Measurements from ENCODE around the gene RBFOX2.

RBFOX2 gene

DNA sequence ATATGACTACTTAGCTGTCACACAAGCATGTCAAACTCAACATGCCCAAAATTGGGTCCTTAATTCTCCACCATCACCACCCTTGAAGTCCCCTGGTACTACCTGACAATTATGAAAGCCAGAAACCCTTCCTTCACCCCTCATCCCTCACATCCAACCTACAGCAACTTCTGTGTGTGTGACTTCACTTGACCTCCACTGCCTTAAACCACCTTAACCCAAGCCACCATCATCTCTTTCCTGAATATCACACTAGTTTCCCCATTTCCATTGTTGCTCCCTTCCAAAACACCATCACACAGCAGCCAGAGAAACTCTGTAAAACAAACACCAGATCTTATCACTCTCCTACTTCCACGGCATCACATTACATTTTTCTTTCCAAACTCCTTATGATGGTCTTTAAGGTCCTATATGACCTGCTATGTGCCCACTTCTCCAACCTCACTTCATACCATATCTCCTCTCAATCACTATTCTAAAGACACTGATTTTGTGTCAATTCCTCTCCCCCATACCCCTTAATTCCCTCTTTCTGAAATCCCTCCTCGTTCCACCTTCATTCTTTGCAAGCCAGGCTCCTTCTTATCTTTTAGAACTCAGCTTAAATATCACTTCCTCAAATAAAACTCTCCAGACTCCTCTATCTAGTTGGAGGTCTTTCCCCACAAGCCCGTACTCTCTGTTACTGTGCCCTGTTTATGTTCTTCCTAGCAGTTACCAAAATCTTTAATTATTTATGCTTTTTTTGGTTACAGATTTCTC lies 124.9 kb downstream of the RBFOX2 start:
- FAIRE-seq (no peak), DNase-seq (ENCODE audit: low spot score) (no peak)

DNA sequence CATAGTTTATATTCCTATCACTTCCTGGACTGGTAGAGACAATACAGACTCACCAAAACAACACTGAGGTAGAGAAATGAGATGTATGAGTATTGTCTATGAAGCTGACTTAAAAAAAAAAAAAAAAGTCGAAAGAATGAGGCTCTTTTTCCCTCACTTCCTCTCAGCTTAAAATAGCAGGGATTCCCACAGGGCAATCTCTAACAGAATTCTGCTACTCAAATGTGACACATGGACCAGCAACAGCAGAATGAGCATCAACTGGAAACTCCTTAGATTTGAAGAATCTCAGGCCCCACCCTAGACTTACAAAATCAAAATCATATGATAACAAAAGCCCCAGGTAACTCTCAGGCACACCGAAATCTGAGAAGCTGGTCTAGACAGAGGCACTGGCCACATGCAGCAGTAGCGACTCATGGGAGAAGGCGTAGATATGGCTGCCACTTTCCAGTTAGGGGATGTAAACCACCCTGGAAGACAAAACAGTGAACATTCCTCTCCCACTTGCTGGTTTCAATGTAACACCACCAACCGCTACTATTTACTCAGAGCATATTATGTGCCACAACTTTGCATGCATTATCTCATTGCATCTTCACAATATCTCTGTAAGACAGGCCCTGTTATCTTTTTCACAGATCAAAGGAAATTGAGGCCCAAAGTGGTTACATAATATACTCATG lies 128.0 kb downstream of the RBFOX2 start:
- DNase-seq (ENCODE audit: low spot score) (no peak), FAIRE-seq (no peak)

DNA sequence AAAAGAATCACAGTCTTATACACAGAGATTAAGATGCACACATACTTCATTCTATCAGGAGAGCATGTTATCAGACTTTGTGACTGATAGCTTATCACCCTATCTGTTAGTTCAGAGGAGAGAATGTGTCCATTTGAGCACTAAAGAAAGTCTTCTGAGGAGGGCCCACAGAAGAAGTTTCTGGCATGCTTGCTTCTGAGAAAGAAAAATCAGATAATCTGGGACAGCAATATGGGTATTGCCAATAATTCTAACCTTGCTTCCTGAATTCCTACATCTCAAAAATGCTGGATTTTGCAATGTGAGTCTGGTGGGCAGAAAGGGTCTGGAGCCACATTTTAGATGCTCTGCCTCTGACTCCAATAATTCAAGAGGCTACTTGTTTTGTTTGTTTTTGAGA lies 128.9 kb downstream of the RBFOX2 start:
- FAIRE-seq = no peak

DNA sequence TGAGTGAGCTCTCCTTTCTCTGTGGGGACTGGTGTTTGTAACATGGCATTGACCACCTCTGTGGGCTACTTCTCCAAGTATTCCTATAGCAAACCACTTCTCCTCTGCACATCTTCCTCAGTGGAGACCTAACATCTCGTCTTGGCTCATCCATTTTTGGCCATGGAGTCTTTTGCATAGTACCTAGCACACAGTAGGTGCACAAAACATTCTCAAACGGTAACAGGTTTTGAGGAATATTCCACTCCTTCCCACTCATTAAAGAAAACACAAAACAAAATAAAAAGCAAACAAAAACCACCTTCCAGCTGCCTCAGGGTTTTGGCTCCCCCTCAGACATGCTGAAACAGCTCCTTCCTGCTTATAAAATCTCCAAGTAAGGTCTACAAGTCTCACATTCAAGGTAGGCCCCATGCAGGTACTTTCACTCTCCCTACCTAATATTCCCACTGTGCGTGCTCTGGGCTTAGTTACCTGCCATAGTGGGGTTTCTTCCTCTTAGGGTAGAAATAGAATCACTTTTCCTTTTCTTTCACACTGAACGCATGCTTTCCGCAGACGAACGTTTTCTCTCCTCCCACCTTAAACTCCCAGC lies 132.4 kb downstream of the RBFOX2 start:
- FAIRE-seq (no peak), DNase-seq (ENCODE audit: low spot score) (no peak)

More for the DNA sequence above, 128.9 kb downstream of the RBFOX2 start:
- DNase-seq (ENCODE audit: low spot score) = no peak

DNA sequence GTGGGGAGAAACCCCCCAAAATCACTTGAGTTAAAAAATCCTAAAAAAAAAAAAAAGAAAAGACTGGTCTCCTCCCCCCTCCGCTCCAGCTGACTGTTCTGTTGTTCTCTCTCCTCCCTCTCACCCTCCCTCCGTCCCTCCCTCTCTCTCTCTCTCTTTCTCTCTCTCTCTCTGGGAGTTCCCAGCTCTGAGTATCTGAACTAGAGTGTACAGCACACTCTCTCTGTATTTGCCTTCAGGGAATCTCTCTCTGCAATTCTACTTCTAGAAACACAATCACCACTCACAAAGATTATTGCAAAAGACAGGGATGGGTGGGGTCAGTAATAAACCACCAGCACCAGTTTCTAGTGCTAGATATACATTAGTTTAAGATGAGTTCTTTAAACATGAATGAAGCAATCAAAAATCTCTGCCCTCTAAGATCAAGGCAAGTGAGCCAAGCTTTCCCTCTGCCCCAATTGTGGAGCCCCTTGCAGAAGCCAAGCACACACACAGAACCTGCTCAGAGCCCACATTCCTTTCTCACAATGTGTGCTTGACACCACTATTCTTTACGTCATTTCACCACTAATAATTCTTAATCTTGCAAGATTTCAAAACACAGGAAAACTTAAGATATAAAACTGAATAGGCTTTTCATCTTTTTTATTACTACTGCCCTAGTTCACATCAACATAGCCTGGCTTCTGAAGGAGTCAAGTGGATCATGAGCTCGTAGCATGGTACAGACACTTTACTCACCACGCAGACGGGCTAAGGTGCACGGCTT lies 133.5 kb downstream of the RBFOX2 start:
- DNase-seq (ENCODE audit: low spot score) (no peak), FAIRE-seq (no peak)

DNA sequence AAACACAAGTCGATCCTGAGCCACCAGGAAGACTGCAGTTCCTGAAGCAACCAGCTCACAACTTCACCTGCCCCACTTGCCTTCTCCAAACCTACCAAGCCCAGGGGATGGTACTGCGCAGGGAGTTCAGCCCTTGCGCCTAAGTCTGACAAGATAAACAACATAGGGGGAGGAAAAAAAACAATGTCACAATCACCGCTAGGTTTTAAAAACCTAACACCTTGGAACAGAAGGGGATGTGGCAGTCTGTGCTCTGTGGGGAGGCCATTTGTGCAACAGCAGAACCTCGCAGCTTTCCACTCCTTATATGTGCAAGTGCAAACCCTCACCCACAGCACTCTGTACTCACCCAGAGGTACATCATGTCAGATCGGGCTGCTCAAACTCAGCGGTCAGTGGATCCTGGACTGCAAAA lies 134.2 kb downstream of the RBFOX2 start:
- no peak for FAIRE-seq
- no peak for DNase-seq (ENCODE audit: low spot score)

DNA sequence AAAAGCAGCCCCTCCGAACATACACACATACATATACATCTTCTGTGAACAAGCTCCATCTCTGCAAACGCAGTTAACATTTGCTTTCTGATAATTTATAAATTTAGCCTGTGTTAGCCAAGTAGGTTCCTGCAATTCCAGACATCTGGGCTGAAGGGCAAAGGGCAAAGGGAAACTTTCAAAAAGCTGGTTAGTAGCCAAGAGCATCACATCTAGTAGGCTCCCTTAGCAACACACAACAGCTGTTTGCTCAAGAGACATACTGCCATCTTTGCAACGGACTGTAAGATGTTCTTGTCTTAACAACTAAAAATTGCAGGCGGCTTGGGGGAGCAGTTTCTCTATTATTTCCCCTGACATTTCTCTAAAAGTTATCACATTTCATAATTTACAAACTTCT lies 134.9 kb downstream of the RBFOX2 start:
- DNase-seq (ENCODE audit: low spot score) = no peak

DNA sequence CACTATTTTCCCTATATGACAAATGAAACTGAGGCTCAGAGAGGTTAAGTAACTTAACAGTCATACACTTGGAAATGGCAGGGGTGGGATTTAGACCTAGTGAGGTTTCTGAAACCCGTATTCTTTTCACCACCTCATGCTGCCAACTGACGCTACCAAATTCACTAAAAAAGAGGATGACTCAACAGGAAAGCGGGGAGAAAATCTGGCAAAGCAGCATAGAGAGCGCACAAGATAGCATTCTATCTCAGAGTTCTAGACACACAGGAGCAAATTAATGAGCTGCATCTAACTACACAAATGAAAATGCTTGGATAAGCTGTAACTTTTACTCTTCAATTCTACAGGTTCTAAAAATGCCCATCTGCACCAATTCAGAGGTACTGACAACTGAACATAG lies 136.4 kb downstream of the RBFOX2 start:
- FAIRE-seq (no peak), DNase-seq (ENCODE audit: low spot score) (no peak)

More for the DNA sequence above, 134.9 kb downstream of the RBFOX2 start:
- FAIRE-seq = no peak

DNA sequence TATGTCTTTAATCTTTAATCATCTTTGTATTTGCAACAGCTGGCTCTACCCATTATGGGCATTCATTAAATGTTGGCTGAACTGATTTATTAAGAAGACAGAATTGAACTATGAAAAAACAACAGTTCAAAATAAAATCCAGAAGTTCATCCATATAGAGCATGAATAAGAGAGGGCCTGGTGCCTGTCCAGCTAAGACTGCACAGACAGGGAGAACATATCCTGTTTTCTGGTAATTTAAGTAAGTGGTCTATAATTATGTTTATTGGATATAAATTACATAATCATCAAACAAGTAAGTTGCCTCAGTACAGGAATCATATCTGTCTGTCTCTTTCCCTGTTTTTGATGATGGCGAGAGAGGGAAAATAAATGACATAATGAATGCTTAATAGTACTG lies 137.2 kb downstream of the RBFOX2 start:
- FAIRE-seq (no peak), DNase-seq (ENCODE audit: low spot score) (no peak)

DNA sequence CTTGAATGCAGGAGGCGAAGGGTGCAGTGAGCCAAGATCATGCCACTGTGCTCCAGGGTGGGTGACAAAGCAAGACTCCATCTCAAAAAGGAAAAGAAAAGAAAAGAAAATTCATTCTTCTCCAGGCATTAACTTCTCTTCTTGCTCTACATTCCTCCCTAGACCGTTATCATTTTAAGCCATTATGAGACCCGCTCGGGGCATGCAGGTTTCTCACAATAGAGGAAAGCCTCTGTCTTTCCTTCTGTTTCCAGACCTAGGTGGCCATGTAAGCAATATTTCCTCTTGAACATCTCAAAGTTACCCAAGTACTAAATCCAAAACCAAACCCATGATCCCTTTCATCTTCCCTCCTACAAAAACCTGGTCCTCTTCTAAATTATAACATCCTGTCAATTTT lies 139.6 kb downstream of the RBFOX2 start:
- no peak for DNase-seq (ENCODE audit: low spot score)
- no peak for FAIRE-seq

DNA sequence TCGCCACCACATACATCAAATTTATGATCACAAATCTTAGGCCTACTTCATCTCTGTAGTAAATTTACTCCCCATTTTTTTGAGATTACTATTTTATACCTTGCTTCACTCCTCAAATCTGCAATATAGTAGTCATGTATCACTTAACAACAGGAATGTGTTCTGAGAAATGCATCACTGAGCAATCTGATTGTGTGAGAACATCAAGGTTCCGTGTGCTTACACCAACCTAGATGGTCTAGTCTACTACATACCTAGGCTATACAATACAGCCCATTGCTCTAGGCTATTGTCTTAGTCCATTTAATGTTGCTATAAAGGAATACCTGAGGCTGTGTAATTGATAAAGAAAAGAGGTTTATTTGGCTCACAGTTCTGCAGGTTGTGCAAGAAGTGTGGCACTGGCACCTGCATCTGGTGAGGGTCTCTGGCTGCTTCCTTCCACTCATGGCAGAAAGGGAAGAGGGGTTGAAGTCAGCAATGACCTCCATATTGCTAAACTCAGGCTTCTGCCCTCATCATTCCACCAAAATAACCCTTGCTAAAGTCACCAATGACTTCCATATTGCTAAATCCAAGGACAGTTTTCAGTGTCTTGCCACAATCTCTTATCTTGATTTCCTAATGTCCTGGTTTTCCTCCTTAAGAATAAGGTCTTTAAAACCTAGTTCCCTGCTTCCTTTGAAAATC lies 140.3 kb downstream of the RBFOX2 start:
- FAIRE-seq (no peak), DNase-seq (ENCODE audit: low spot score) (peak; percentile 23)

DNA sequence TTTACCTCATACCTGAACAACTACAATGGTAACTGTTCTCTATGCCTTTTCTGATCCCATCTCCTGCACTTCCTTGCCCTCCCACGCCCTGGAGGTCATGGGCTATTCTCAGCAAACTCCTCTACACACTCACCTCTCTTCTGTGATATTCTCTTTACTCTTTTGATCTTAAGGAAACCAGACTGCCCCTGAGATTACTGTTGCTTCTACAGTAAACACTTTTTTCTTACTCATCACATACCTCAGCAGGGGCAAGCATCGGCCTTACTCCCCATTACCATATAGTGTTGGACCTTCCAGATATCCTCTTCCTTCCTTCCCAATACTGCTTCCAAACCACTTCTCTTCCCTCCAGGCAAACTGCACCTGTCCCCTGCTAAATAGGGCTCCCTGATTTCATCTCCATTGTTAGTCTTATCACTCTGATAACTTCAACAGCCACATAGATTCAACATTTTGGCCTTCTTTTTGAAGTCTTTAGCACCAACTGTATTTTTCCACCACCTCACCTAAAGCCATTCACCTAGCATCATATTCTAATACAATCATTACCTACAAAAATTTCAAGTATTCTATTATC lies 141.2 kb downstream of the RBFOX2 start:
- FAIRE-seq = no peak
- no peak for DNase-seq (ENCODE audit: low spot score)

DNA sequence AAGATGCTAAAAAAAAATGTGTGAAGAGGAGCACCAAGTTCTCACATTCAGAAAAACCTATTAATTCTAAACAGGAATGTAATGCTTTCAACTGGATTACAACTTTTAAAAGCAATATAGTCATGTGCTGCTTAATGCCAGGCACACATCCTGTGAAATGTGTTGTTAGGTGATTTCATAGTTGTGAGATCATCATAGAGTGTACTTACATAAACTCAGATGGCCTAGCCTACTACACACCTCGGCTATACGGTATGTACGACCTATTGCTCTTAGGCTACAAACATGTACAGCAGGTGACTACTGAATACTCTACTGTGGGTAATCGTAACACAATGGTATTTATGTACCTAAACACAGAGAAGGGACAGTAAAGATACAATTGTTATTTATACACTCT lies 142.3 kb downstream of the RBFOX2 start:
- DNase-seq (ENCODE audit: low spot score) (no peak), FAIRE-seq (no peak)

DNA sequence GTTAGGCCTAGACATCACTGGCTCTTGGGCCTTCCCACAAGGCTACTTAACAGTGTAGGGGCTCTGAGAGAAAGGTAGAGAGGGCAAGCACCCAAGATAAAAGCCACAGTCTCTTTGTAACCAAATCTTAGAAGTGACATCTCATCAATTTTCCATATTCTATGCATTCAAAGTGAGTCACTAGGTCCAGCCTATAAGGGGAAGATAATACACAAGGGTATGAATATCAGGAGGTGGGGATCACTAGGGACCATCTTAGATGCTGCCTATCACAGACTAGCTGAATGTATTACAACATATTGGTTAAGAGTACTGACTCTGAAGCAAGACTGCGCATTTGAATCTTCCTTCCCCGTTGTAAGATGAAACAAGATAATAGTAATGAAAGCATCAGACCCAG lies 144.1 kb downstream of the RBFOX2 start:
- FAIRE-seq = no peak
- no peak for DNase-seq (ENCODE audit: low spot score)

DNA sequence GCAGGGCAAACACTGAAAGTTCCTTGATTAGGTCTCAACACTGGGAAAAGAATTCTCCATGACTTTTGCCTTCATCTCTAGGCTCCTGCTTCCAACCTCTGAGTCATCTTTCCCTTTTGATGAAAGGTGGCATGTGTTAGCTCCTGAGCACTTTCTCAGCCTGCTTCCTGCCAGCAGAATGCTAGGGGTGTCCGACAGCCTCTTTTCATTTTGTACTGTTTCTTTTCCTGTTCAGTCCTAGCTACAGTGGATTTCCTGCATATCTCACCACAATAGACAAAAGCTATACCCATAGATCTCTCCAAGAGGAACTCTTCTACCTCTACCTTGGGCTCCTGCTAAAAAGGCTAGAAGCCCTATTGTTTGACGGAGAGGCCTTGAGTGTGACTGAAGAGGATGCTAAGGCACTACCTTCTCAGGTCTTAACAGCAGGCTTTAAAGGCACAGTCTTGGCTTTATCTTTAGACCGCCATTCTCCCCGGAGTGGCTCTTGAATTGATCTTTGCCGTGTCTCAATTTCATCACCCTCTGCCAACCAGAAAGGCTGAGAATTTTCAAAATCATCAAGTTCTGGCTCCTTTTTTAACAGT lies 145.5 kb downstream of the RBFOX2 start:
- FAIRE-seq (no peak), DNase-seq (ENCODE audit: low spot score) (peak; percentile 15)

DNA sequence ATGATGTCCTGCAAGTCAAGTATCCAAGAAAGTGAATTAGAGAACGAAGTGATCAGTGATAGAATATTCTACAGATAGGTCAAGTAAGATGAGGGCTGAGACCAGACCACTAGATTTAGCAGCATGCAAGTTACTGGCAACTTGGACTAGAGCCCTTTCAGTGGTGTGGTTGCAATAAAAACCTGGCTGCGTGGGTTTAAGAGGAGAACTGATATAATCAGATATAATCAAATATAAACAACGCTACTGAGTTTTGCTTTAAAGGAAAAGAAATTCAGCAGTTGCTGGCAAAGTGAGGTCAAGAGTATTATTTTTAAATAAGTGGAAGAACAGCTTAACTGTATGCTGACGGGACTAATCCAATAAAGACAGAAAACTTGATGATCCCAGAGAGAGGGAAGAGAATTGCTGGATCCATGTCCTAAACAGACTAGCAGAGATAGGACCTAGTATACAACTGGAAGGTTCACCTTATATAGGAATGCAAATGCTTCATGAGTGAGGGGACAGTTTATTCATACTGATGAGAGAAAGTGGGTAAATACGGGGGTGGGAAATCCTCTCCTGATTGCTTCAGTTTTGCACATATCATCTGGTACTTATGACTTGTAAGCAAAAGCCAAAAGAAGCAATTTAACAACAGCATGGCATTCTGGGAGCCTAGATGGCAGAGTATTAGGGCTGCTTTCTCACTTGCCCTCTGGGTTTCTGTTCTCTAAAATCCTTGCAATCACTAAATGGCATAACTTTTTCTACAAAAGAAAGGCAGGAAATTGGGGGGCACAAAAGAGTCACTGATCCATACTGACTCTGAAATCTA lies 146.2 kb downstream of the RBFOX2 start:
- DNase-seq (ENCODE audit: low spot score) (no peak), FAIRE-seq (no peak)

DNA sequence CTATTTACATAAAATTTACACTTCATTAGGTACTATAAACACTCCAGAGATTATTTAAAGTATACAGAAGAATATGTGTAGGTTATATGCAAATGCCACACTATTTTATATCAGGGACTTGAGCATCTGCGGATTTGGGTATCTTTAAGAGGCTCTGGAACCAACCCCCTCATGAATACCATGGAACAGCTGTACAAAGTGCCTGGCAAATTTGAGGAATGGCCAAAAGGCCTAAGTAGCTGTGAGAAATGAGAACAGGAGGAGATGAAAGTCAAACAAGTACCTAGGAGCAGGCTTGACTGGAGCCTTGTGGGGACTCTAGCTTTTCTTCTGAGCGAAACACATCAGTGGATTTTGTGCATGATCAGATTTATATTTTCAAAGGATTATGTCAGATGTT lies 149.3 kb downstream of the RBFOX2 start:
- DNase-seq (ENCODE audit: low spot score) (no peak), FAIRE-seq (no peak)

DNA sequence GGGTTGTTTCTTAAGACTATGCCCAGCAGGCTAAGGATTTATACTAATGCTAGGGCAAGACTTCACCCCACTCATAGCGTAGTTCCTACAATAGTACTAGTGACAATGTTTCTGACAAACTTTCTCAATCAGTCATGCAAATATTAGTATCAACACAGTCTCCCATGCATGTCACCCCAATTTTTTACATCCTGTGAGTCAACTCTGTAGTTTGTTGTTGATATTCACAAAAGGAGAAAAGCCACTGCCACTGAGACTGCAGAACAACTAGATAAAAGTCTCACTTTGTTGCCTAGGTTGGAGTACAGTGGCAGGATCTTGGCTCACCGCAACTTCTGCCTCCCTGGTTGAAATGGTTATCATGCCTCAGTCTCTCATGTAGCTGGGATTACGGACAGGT lies 155.2 kb downstream of the RBFOX2 start:
- FAIRE-seq = no peak
- DNase-seq (ENCODE audit: low spot score) = no peak

DNA sequence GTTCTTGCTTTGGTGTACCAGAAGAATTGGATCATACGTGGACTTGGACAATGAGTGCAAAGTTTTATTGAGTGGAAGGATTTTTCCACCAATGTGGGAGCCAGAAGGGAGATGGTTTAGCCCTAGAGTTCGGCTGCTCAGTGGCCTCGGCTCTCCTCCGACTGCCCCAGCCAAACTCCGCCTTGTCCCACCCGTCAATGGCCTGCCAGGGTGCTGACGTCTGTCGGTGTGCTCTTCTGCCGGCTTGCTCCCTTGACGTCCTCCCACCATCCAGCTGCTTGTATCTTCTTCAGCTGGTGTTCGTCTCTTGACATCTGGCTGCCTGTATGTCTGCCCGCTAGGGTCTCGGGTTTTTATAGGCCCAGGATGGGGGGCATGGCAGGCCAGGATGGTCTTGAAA lies 156.2 kb downstream of the RBFOX2 start:
- no peak for FAIRE-seq
- no peak for DNase-seq (ENCODE audit: low spot score)
